K562 (cell line): ENCODE results near the gene UBAC2. TPM values are rescaled to one million over a fixed set of nuclear protein-coding genes. Genes with fewer than 3 reads are reported as not detected.

Source experiments
- ATAC-seq: fragments of 200-7000 bp; cut with Tn5 transposase; 3 replicates; pipeline ENCODE4 v1.9.1; 2020; ENCODE audit warnings: moderate library complexity
- BruUV-seq: library from RNA; stranded (reverse); fragments of 400-500 nt; replicated peaks from 2 replicates; lab custom pipeline; 2021; lab: Mats Ljungman, UMichigan
- CTCF ChIA-PET: fragments of 300-600 bp; formaldehyde crosslinking; extraction: SDS; loops from one replicate; lab custom pipeline; 2021; ENCODE audit warnings: low intra/inter-chr PET ratio; lab: Yijun Ruan, JAX
- POLR2A ChIA-PET: fragments of 300-600, 350-650 bp; sonication (Branson Sonifier 250); formaldehyde crosslinking; extraction: SDS; loops from one replicate; lab custom pipeline; 2021; ENCODE audit warnings: antibody characterized with exemption, inconsistent platforms; lab: Yijun Ruan, JAX
- DNase-seq, 4 experiments: peaks; one replicate each; pipeline versions ENCODE4 v3.0.0 to v3.0.0-alpha.2; 2011 to 2018; ENCODE audit warnings: low spot score in 3 of 4, mixed read lengths in 3 of 4; ENCODE audit errors: extremely low read depth in 1 of 4
- FAIRE-seq: peaks from 2 replicates; lab custom pipeline; 2011; peaks lifted over from hg19 to GRCh38; lab: Jason Lieb, UNC
- H2AFZ ChIP-seq: 2 replicates; pipeline ENCODE4 v1.6.0; 2011; ENCODE audit warnings: low read depth, low read length, control low read depth, inconsistent platforms
- H3K27ac ChIP-seq: fragments of 200-600 bp; 3 replicates; pipeline ENCODE4 v1.8.0; 2011; ENCODE audit warnings: low read depth, mild to moderate bottlenecking, control low read depth, inconsistent platforms, low read length, moderate library complexity, mixed read lengths; ENCODE audit errors: extremely low read depth
- H3K27me3 ChIP-seq, 2 experiments: fragments of 300-600 bp in 1 of 2; 2 replicates in 1 of 2; 3 replicates in 1 of 2; pipeline versions ENCODE4 v1.6.0 to v1.8.0; 2011; ENCODE audit warnings: inconsistent platforms in 2 of 2, low read length in 2 of 2, mild to moderate bottlenecking in 1 of 2, mixed read lengths in 1 of 2, moderate library complexity in 1 of 2; ENCODE audit not compliant: control insufficient read depth in 2 of 2, insufficient read depth in 2 of 2
- H3K36me3 ChIP-seq: fragments of 300-600 bp; 3 replicates; pipeline ENCODE4 v1.8.0; 2011; ENCODE audit warnings: mild to moderate bottlenecking, low read length, inconsistent platforms; ENCODE audit not compliant: control insufficient read depth, insufficient read depth
- H3K4me1 ChIP-seq, 2 experiments: fragments of 200-600 bp in 1 of 2; replicated peaks in 1 of 2; 2 replicates in 1 of 2; 3 replicates in 1 of 2; pipeline versions ENCODE4 v1.5.1 to v1.8.0; 2011; ENCODE audit warnings: inconsistent platforms in 2 of 2, low read length in 2 of 2, mild to moderate bottlenecking in 1 of 2, mixed read lengths in 1 of 2, moderate library complexity in 1 of 2; ENCODE audit not compliant: control insufficient read depth in 2 of 2, insufficient read depth in 2 of 2
- H3K4me2 ChIP-seq: 2 replicates; pipeline ENCODE4 v1.6.1; 2011; ENCODE audit warnings: low read length, control low read depth, inconsistent platforms, mixed read lengths; ENCODE audit not compliant: insufficient read depth
- H3K4me3 ChIP-seq: fragments of 200-600 bp; sonication (generic), shearing (Covaris generic); 2 replicates; pipeline ENCODE4 v1.5.1; 2016; ENCODE audit warnings: control low read depth, inconsistent platforms
- H3K79me2 ChIP-seq: fragments of 200-600 bp; 3 replicates; pipeline ENCODE4 v1.8.0; 2011; ENCODE audit warnings: low read length, inconsistent platforms; ENCODE audit not compliant: control insufficient read depth, insufficient read depth
- H3K9ac ChIP-seq, 2 experiments: 2 replicates each; pipeline versions ENCODE4 v1.6.0 to v1.6.1; 2011; ENCODE audit warnings: low read depth in 2 of 2, low read length in 2 of 2, control low read depth in 1 of 2, inconsistent platforms in 1 of 2, mild to moderate bottlenecking in 1 of 2, mixed read lengths in 1 of 2; ENCODE audit not compliant: insufficient read depth in 1 of 2
- H3K9me1 ChIP-seq: one replicate; pipeline ENCODE4 v1.6.0; 2011; ENCODE audit warnings: inconsistent platforms, mild to moderate bottlenecking, low read length, moderate library complexity; ENCODE audit not compliant: control insufficient read depth, insufficient read depth
- H3K9me3 ChIP-seq: replicated peaks from 2 replicates; pipeline ENCODE4 v1.5.1; 2011; ENCODE audit warnings: low read depth, low read length, inconsistent platforms; ENCODE audit not compliant: control insufficient read depth, insufficient read depth
- H4K20me1 ChIP-seq: replicated peaks from 2 replicates; pipeline ENCODE4 v1.6.1; 2011; ENCODE audit warnings: low read length, inconsistent platforms, mixed read lengths; ENCODE audit not compliant: control insufficient read depth, insufficient read depth
- HES1 ChIP-seq: fragments of 450-650 bp; IDR thresholded peaks from 2 replicates; pipeline ENCODE4 v1.6.1; 2016; ENCODE audit warnings: low read depth, mild to moderate bottlenecking, moderate library complexity
- HMGN3 ChIP-seq: IDR thresholded peaks from 2 replicates; pipeline ENCODE4 v1.6.1; 2011; ENCODE audit warnings: borderline replicate concordance, low read depth, mild to moderate bottlenecking, mixed read lengths, low read length; ENCODE audit not compliant: insufficient read length; ENCODE audit errors: extremely low read depth
- MED1 ChIP-seq: sonication (generic); formaldehyde crosslinking; IDR thresholded peaks from 2 replicates; pipeline ENCODE4 v1.8.1; 2023; ENCODE audit warnings: missing genetic modification reagents, borderline replicate concordance
- MITF ChIP-seq: IDR thresholded peaks from 2 replicates; pipeline ENCODE4 v1.6.1; 2014; ENCODE audit warnings: antibody characterized with exemption
- NFXL1 ChIP-seq: fragments of 450-650 bp; formaldehyde crosslinking; IDR thresholded peaks from 2 replicates; pipeline ENCODE4 v1.4.0; 2021; ENCODE audit warnings: mild to moderate bottlenecking
- NR2F6 ChIP-seq: fragments of 450-650 bp; formaldehyde crosslinking; IDR thresholded peaks from 2 replicates; pipeline ENCODE4 v1.4.0; 2020; ENCODE audit warnings: mild to moderate bottlenecking
- TAF9B ChIP-seq: fragments of 450-650 bp; IDR thresholded peaks from 2 replicates; pipeline ENCODE4 v1.6.1; 2018; ENCODE audit warnings: mild to moderate bottlenecking; ENCODE audit not compliant: partially characterized antibody
- ZNF282 ChIP-seq: sonication (generic); formaldehyde crosslinking; IDR thresholded peaks from 2 replicates; pipeline ENCODE4 v1.8.1; 2023; ENCODE audit warnings: missing genetic modification reagents
- ZNF41 ChIP-seq: fragments of 250-450 bp; sonication (Bioruptor Pico); conservative IDR thresholded peaks from 2 replicates; pipeline ENCODE4 v1.4.0; 2020; ENCODE audit warnings: mild to moderate bottlenecking
- WGBS: fragments of 100-300 bp; shearing (Covaris generic); methylation state at CpG from one replicate; pipeline ENCODE4 v1.1.6; 2016; ENCODE audit warnings: low coverage, mixed read lengths; ENCODE audit not compliant: insufficient coverage; ENCODE audit errors: missing lambda C conversion rate; 5-methylcytosine and 5-hydroxymethylcytosine counted together
- in situ Hi-C: fragments of 300-500 bp; cut with MboI; formaldehyde crosslinking; loops from 4 replicates; pipeline ENCODE4 v1.15.0; 2018; ENCODE audit warnings: inconsistent platforms, mixed read lengths
- intact Hi-C: fragments of 100-400 bp; cut with micrococcal nuclease; formaldehyde crosslinking; loops from 2 replicates; pipeline ENCODE4 v1.14.2; 2022
- polyA plus RNA-seq, 8 experiments: library from polyadenylated mRNA; depleted of rRNA in 4 of 8; stranded (reverse) in 5 of 8; unstranded in 3 of 8; fragments of >200 nt; fragmentation: Nextera tagmentation in 2 of 8; fragmentation: Illumina TruSeq in 1 of 8; extraction: Ambion mirVana in 2 of 8; extraction: Trizol in 1 of 8; gene quantifications; 2 replicates each; pipeline versions ENCODE4 v1.2.1 to v1.2.3, GENCODE V29; 2011 to 2014; ENCODE audit warnings: inconsistent platforms in 1 of 8, missing spikeins in 1 of 8
- total RNA-seq, 7 experiments: library from RNA; depleted of rRNA in 6 of 7; stranded (reverse); fragments of >200 nt in 6 of 7; fragmentation: Illumina TruSeq in 2 of 7; extraction: Trizol in 2 of 7; gene quantifications; 2 replicates each; pipeline versions ENCODE4 v1.2.1 to v1.2.3, GENCODE V29; 2011 to 2021; ENCODE audit warnings: low replicate concordance in 1 of 7

UBAC2 gene
- total and polyA plus RNA-seq, 9 of the 15 experiments (the other 6 are each of a cell fraction or from before 2014, with no cell fraction given) = 6.0 to 84.1 (median 32.3) TPM

DNA sequence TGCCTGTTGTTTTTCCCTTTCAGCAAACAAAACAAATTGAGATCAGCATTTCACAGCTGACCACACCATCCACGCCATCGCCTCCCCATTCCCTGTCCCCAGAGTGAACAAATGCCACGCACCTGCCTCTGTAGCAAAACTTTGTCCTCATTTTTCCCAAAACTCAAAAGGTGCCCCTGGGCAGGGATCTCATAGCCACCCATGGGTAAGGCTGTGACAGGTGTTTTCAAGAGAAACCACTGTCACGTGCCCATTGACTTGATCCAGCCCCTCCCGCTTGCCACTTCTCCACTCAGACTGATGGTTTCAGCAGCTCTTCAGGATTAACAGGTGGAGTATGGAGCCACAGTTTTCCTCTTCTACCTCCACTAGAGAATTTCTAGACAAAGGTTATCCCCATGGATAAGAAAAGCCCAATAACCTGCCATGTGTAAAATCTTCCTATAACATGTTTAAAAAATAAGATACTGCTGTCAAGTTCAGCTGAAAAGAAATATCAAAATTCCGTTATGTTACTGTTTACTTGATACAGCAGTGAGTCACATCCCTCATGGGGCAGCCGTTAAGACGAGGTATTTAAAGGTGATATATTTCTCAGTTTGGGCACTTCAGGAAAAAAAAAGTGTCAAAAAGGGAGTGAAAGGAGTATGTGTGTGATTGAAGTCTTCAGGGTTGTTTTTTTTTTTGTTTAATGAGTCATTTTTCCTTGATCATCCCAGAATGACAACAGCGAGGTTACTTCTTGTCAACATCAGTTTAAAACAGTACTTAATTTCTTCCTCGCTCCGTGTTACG, 170.0 kb downstream of the UBAC2 start:
- intact Hi-C loops = no loop called here
- Histone ChIP-seq H3K9ac (no peak overlapping the region), H3K27me3 (no peaks in the 10 kb centered on the region), H3K4me3 (no peak overlapping the region), H4K20me1 (no peaks in the 10 kb centered on the region), H3K36me3 (peaks cover 24% of the 10 kb centered on the region; the same call in 2 of the 3 replicates), H3K79me2 (no peaks in the 10 kb centered on the region), H3K4me2 (no peak overlapping the region), H3K9me1 (no peaks in the 10 kb centered on the region), H3K4me1 (peaks cover 0 to 4% of the 10 kb centered on the region in 2 experiments; a peak in 1 of 5 replicates), H3K9me3 (no peaks in the 10 kb centered on the region), H3K27ac (no peak overlapping the region), H2AFZ (no peak overlapping the region)
- no peak for FAIRE-seq
- ChIA-PET CTCF (no interaction called here), POLR2A (no interaction called here)
- WGBS = 84% methylated on average over 11 of the region's 12 CpGs
- no peak for DNase-seq
- no peak for ATAC-seq
- in situ Hi-C loops = no loop called here
- no TSS peak for BruUV-seq
- TF ChIP-seq ZNF41 (CRISPR knock-in tag) (no peak), TAF9B (no peak), NFXL1 (no peak), MED1 (no peak), ZNF282 (CRISPR knock-in tag) (no peak), HMGN3 (no peak), HES1 (no peak), MITF (no peak), NR2F6 (CRISPR knock-in tag) (no peak)
